Measurements from ENCODE around the gene RPL23. TPM values are rescaled to one million over a fixed set of nuclear protein-coding genes. Genes with fewer than 3 reads are reported as not detected.
A peak's percentile ranks its signal among the peaks of the same experiment; 100 is the strongest.

The RPL23 gene
- total and polyA plus RNA-seq, 9 of the 15 experiments (the other 6 are each of a cell fraction or from before 2014, with no cell fraction given), result 1,745 to 3,667 (median 3,096) TPM

GRCh38 chr17:38898291-38898679, 44.8 kb upstream of the RPL23 start:
- H3K4me3 ChIP-seq, result no peak overlapping the region
- peaks cover 74% of the 10 kb centered on the region; the same call in 2 of the 3 replicates for H3K36me3 ChIP-seq (ENCODE audit: control insufficient read depth, insufficient read depth, low read length)
- no peak overlapping the region for H2AFZ ChIP-seq (ENCODE audit: low read depth, low read length)
- intact Hi-C loops (cut with micrococcal nuclease), result no loop called here
- peaks cover 51 to 56% of the 10 kb centered on the region in 2 experiments for H3K4me1 ChIP-seq (replicated peaks in 1 of 2; ENCODE audit: control insufficient read depth in 2 of 2, insufficient read depth in 2 of 2, low read length in 2 of 2)
- ChIA-PET CTCF (ENCODE audit: low intra/inter-chr PET ratio) (interaction anchor here (0.6 kb wide), 1 partner anchor 32 kb away, joined by 3 read pairs; no protein-coding TSS in a partner anchor), POLR2A (interaction anchor here (0.7 to 2.4 kb wide), 4 partner anchors 10 to 24 kb away, joined by 3 to 9 read pairs (median 6); no protein-coding TSS in a partner anchor)
- 44% methylated on average over 8 of the region's 9 CpGs for WGBS (ENCODE audit: insufficient coverage, low coverage, missing lambda C conversion rate)
- H3K4me2 ChIP-seq (ENCODE audit: insufficient read depth, low read length), result peak overlapping the region; percentile 42; the same call in 1 of the 2 replicates
- in situ Hi-C loops (cut with MboI), result no loop called here
- H3K27me3 ChIP-seq (ENCODE audit: control insufficient read depth in 2 of 2, insufficient read depth in 2 of 2, low read length in 2 of 2), result no peaks in the 10 kb centered on the region
- no peaks in the 10 kb centered on the region for H3K9me3 ChIP-seq (replicated peaks; ENCODE audit: control insufficient read depth, insufficient read depth, low read depth, low read length)
- BruUV-seq (replicated peaks), result no TSS peak
- TF ChIP-seq E2F4 (CRISPR knock-in tag; IDR thresholded peaks at IDR 0.05; ENCODE audit: low read depth), result no peak
- no peak for TF ChIP-seq ZNF583 (CRISPR knock-in tag; IDR thresholded peaks at IDR 0.05)
- no peak for TF ChIP-seq WHSC1 (IDR thresholded peaks at IDR 0.05; ENCODE audit: low read length)
- no peak for TF ChIP-seq SAFB (IDR thresholded peaks at IDR 0.05; ENCODE audit: borderline replicate concordance, low read depth, low read length)
- TF ChIP-seq RBFOX2 (IDR thresholded peaks at IDR 0.05; ENCODE audit: low read depth, low read length), result 0 out of 2 replicates have a peak, but pooled peaks have one; percentile 12
- no peak for TF ChIP-seq LCOR (CRISPR knock-in tag; IDR thresholded peaks at IDR 0.05)
- TF ChIP-seq HDAC6 (IDR thresholded peaks at IDR 0.05; ENCODE audit: low read depth, low read length), result no peak
- no peak for TF ChIP-seq POLR3A (IDR thresholded peaks at IDR 0.05; ENCODE audit: borderline replicate concordance, extremely low read depth, insufficient read depth, insufficient read length)
- no peak for TF ChIP-seq KAT8 (IDR thresholded peaks at IDR 0.05; ENCODE audit: low read depth)
- TF ChIP-seq MEF2A (IDR thresholded peaks at IDR 0.05; ENCODE audit: control insufficient read depth, low read depth, low read length), result no peak
- peak; percentile 23; the same call in 1 of the 2 replicates for TF ChIP-seq NFIC (IDR thresholded peaks at IDR 0.05)
- peak overlapping the region; percentile 39 to 79 for H3K9ac ChIP-seq (ENCODE audit: insufficient read depth in 1 of 2, low read depth in 2 of 2, low read length in 2 of 2)
- H3K27ac ChIP-seq (ENCODE audit: extremely low read depth, low read depth, low read length), result peak overlapping the region; percentile 62
- H3K9me1 ChIP-seq (ENCODE audit: control insufficient read depth, insufficient read depth, low read length), result peaks cover 4% of the 10 kb centered on the region
- DNase-seq (ENCODE audit: extremely low read depth in 1 of 4, low spot score in 3 of 4) (no peak), FAIRE-seq (no peak), ATAC-seq (no peak)
- H4K20me1 ChIP-seq (replicated peaks; ENCODE audit: control insufficient read depth, insufficient read depth, low read length), result peaks cover 35% of the 10 kb centered on the region
- peaks cover 24% of the 10 kb centered on the region for H3K79me2 ChIP-seq (ENCODE audit: control insufficient read depth, insufficient read depth, low read length)
